Osteoblast (primary cell): ENCODE data around the gene SMAD5. TPM values are rescaled to one million over a fixed set of nuclear protein-coding genes. Genes with fewer than 3 reads are reported as not detected.

ENCODE experiments used
- DNase-seq: peaks from one replicate; pipeline ENCODE4 v3.0.0; 2011; ENCODE audit warnings: low spot score, mixed read lengths; ENCODE audit not compliant: insufficient read length; ENCODE audit errors: missing footprints
- H2AFZ ChIP-seq: 2 replicates; pipeline ENCODE4 v1.6.0; 2011; ENCODE audit warnings: mild to moderate bottlenecking, low read length
- H3K27ac ChIP-seq: 2 replicates; pipeline ENCODE4 v1.5.1; 2011; ENCODE audit warnings: mild to moderate bottlenecking, low read depth, low read length, moderate library complexity
- H3K27me3 ChIP-seq: 2 replicates; pipeline ENCODE4 v1.6.0; 2012; ENCODE audit warnings: mild to moderate bottlenecking, control low read depth, inconsistent platforms, low read length, moderate library complexity; ENCODE audit not compliant: insufficient read depth
- H3K36me3 ChIP-seq: 2 replicates; pipeline ENCODE4 v1.5.1; 2011; ENCODE audit warnings: mild to moderate bottlenecking, low read length, control low read depth, moderate library complexity; ENCODE audit not compliant: insufficient read depth
- H3K4me1 ChIP-seq: 2 replicates; pipeline ENCODE4 v1.5.1; 2011; ENCODE audit warnings: mild to moderate bottlenecking, low read length, control low read depth, moderate library complexity; ENCODE audit not compliant: insufficient read depth
- H3K4me2 ChIP-seq: 2 replicates; pipeline ENCODE4 v1.6.0; 2011; ENCODE audit warnings: mild to moderate bottlenecking, low read length; ENCODE audit not compliant: insufficient read depth
- H3K4me3 ChIP-seq: fragments of 200-600 bp; sonication (generic); 3 replicates; pipeline ENCODE4 v1.5.1; 2012; ENCODE audit warnings: mild to moderate bottlenecking, low read length, inconsistent platforms; ENCODE audit not compliant: insufficient read depth
- H3K79me2 ChIP-seq: 2 replicates; pipeline ENCODE4 v1.6.0; 2012; ENCODE audit warnings: mild to moderate bottlenecking, low read length, control low read depth, inconsistent platforms; ENCODE audit not compliant: insufficient read depth
- H3K9me3 ChIP-seq: 2 replicates; pipeline ENCODE4 v1.5.1; 2011; ENCODE audit warnings: low read depth, low read length, control low read depth
- H4K20me1 ChIP-seq: 2 replicates; pipeline ENCODE4 v1.6.0; 2012; ENCODE audit warnings: mild to moderate bottlenecking, low read length, control low read depth; ENCODE audit not compliant: insufficient read depth
- total RNA-seq: library from RNA; depleted of rRNA; stranded (reverse); fragments of >200 nt; gene quantifications from 2 replicates; pipeline ENCODE4 v1.2.3, GENCODE V29; 2012
- TF ChIP-seq, protein P1 (sequence below): IDR thresholded peaks from 2 replicates; pipeline ENCODE4 v1.5.1; 2011; ENCODE audit warnings: mild to moderate bottlenecking, low read depth, low read length, moderate library complexity; ENCODE audit errors: extremely low read depth

SMAD5 gene
- total RNA-seq, 1 donor, result 58.6 TPM

DNA sequence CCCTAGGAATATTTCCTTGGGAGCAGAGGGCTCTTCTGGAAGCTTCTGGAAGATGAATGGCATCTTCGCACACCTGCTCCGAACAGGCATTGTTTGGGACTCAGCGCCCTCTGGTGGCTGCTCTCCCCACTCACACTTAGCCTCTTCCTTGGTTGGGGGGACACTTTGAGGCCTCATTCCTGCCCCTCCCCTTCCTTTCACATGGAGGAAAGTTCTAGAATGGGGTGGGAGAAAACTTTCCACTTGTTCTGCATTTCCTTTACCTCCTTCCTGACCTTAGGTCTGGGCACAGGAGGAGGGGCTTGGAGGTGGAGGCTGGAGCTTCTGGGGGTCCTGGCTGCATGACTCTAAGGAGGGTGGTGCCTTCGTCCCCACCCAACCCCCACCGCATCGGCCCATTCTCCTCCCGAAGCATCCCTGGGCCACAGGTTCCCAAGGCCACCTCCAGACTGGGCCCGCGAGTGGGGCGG lies 79.6 kb downstream of the SMAD5 start:
- H3K9me3 ChIP-seq, result no peaks in the 10 kb centered on the region
- H3K4me1 ChIP-seq, result no peaks in the 10 kb centered on the region
- H3K27ac ChIP-seq, result no peak overlapping the region
- peaks cover 2% of the 10 kb centered on the region for H3K27me3 ChIP-seq
- peak; percentile 93 for DNase-seq
- no peaks in the 10 kb centered on the region for H4K20me1 ChIP-seq
- H3K36me3 ChIP-seq, result no peaks in the 10 kb centered on the region
- H2AFZ ChIP-seq, result no peak overlapping the region
- TF ChIP-seq, protein P1, sequence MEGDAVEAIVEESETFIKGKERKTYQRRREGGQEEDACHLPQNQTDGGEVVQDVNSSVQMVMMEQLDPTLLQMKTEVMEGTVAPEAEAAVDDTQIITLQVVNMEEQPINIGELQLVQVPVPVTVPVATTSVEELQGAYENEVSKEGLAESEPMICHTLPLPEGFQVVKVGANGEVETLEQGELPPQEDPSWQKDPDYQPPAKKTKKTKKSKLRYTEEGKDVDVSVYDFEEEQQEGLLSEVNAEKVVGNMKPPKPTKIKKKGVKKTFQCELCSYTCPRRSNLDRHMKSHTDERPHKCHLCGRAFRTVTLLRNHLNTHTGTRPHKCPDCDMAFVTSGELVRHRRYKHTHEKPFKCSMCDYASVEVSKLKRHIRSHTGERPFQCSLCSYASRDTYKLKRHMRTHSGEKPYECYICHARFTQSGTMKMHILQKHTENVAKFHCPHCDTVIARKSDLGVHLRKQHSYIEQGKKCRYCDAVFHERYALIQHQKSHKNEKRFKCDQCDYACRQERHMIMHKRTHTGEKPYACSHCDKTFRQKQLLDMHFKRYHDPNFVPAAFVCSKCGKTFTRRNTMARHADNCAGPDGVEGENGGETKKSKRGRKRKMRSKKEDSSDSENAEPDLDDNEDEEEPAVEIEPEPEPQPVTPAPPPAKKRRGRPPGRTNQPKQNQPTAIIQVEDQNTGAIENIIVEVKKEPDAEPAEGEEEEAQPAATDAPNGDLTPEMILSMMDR, result peak; percentile 93
- no peak overlapping the region for H3K4me2 ChIP-seq
- no peak overlapping the region for H3K4me3 ChIP-seq
- H3K79me2 ChIP-seq, result no peaks in the 10 kb centered on the region

GRCh38 chr5:136213919-136214493 lies 81.4 kb downstream of the SMAD5 start:
- Histone ChIP-seq H3K4me1 (no peaks in the 10 kb centered on the region), H3K9me3 (no peaks in the 10 kb centered on the region), H4K20me1 (no peaks in the 10 kb centered on the region), H3K79me2 (no peaks in the 10 kb centered on the region), H3K27me3 (peaks cover 2% of the 10 kb centered on the region), H3K4me2 (no peak overlapping the region), H3K4me3 (no peak overlapping the region), H3K36me3 (no peaks in the 10 kb centered on the region), H2AFZ (no peak overlapping the region), H3K27ac (no peak overlapping the region)
- TF ChIP-seq, protein P1, result no peak
- DNase-seq, result no peak

DNA sequence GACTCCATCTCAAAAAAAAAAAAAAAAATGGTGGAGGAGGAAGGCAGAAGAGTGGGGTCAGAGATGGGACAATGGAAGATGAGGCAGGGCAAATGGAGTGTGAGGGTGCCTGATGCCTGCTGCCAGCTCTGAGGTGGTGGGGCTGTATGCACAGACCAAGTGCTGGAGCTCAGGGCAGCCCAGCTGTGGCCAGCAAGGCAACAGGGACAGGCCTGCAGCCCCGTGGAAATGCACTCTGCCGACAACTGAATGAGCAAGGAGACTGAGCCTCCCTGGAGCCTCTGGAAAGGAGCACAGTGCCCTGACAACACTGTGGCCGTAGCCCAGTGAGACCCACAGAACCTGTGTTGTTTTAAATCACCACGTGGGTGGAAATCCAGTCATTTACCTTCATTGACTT lies 83.2 kb downstream of the SMAD5 start:
- Histone ChIP-seq H3K27me3 (peaks cover 2% of the 10 kb centered on the region), H4K20me1 (no peaks in the 10 kb centered on the region), H3K4me2 (no peak overlapping the region), H3K27ac (no peak overlapping the region), H2AFZ (no peak overlapping the region), H3K9me3 (no peaks in the 10 kb centered on the region), H3K79me2 (no peaks in the 10 kb centered on the region), H3K4me3 (no peak overlapping the region), H3K4me1 (no peaks in the 10 kb centered on the region), H3K36me3 (no peaks in the 10 kb centered on the region)
- TF ChIP-seq, protein P1, result no peak
- no peak for DNase-seq

DNA sequence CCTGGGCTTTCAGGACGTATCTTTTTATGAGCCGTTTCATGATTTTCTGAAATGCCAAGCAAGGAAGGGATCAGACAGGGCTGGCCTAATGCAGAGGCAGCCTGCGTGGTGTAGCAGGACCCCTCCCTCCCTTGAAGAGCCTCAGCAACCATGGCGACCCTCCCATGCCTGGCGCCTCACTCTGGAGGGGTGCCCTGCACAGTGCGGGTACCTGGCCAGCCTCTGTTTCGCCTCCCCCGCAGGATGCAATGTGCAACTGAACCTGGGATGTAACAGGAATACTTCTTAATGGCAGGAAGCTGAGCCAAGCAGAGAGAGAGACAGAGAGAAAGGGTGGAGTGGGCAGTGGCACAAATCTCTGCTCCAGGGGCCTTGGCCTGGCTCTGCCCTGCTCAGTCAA lies 83.6 kb downstream of the SMAD5 start:
- no peaks in the 10 kb centered on the region for H4K20me1 ChIP-seq
- peaks cover 2% of the 10 kb centered on the region for H3K27me3 ChIP-seq
- H3K27ac ChIP-seq, result no peak overlapping the region
- H3K4me3 ChIP-seq, result no peak overlapping the region
- H3K36me3 ChIP-seq, result no peaks in the 10 kb centered on the region
- no peaks in the 10 kb centered on the region for H3K4me1 ChIP-seq
- no peak overlapping the region for H2AFZ ChIP-seq
- no peak overlapping the region for H3K4me2 ChIP-seq
- no peaks in the 10 kb centered on the region for H3K79me2 ChIP-seq
- no peak for DNase-seq
- TF ChIP-seq, protein P1, result no peak
- H3K9me3 ChIP-seq, result peaks cover 3% of the 10 kb centered on the region
